Measurements from ENCODE around the gene ORAI1.

Gene ORAI1

GRCh38 chr12:121688966-121689365, 62.6 kb downstream of the ORAI1 start:
- TF ChIP-seq, protein P1, sequence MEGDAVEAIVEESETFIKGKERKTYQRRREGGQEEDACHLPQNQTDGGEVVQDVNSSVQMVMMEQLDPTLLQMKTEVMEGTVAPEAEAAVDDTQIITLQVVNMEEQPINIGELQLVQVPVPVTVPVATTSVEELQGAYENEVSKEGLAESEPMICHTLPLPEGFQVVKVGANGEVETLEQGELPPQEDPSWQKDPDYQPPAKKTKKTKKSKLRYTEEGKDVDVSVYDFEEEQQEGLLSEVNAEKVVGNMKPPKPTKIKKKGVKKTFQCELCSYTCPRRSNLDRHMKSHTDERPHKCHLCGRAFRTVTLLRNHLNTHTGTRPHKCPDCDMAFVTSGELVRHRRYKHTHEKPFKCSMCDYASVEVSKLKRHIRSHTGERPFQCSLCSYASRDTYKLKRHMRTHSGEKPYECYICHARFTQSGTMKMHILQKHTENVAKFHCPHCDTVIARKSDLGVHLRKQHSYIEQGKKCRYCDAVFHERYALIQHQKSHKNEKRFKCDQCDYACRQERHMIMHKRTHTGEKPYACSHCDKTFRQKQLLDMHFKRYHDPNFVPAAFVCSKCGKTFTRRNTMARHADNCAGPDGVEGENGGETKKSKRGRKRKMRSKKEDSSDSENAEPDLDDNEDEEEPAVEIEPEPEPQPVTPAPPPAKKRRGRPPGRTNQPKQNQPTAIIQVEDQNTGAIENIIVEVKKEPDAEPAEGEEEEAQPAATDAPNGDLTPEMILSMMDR (IDR thresholded peaks at IDR 0.05; ENCODE audit: control extremely low read depth, extremely low read depth, low read depth, missing control alignments) = no peak
- CTCF ChIA-PET = interaction anchor here (1.0 to 6.2 kb wide), 3 partner anchors 8 to 106 kb away, joined by 3 to 53 read pairs (median 4); partner anchors contain the start of gene RHOF
- POLR2A ChIA-PET = no interaction called here
- no peak for DNase-seq (ENCODE audit: extremely low spot score)

- TF ChIP-seq, protein P1 (IDR thresholded peaks at IDR 0.05; ENCODE audit: control extremely low read depth, extremely low read depth, low read depth, missing control alignments) = no peak
- ChIA-PET POLR2A (no interaction called here), CTCF (interaction anchor here (1.0 to 6.2 kb wide), 3 partner anchors 83 to 137 kb away, joined by 3 to 53 read pairs (median 5); partner anchors contain the start of gene RHOF)
- no peak for DNase-seq (ENCODE audit: extremely low spot score)
Measured at GRCh38 chr12:121689430-121689829, 63.1 kb downstream of the ORAI1 start.
